ENCODE results near the gene AP2M1.
A peak's percentile ranks its signal among the peaks of the same experiment; 100 is the strongest.

Gene AP2M1

DNA sequence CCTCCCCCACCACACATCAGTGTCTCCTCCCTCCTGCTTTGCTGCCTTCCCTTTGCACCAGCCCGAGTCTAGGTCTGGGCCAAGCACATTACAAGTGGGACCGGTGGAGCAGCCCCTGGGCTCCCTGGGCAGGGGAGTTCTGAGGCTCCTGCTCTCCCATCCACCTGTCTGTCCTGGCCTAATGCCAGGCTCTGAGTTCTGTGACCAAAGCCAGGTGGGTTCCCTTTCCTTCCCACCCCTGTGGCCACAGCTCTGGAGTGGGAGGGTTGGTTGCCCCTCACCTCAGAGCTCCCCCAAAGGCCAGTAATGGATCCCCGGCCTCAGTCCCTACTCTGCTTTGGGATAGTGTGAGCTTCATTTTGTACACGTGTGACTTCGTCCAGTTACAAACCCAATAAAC is 9.0 kb downstream of the AP2M1 start:
- DNase-seq, result no peak

GRCh38 chr3:184184546-184185230 is 10.0 kb downstream of the AP2M1 start:
- no peak for DNase-seq

DNA sequence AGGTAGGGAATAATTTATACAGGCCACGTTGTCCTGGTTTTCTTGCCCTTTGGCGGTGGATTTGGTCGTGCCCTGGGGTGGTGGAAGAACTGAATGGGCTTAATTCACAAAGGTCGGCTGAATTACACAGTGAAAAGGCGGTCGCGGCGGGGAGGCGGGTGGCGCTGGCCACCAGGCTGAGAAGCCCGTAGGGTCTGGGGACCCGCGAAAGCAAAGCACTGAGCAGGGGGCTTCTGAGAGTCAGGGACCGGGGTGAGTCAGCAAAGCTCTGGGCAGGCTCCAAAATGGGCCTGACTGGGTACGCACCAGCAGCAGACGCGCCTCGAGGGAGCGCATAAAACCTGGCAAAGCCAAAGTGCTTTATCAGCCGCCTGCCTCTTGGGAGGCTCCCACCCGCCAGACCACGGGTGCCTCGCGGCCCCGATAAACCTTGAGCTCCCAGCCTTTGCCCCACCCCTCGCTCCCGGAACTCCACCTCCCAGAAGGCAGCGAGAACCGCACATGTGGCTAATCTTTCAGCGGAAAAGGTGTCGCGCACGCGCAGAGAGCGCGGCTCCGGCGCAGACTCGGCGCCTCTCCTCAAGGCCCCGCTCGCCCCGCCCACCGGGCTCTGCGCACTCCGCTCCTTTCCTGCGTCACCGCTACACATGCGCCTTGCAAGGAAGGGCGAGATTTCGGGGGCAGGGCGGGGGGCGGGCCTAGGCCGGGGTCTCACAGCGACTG is 11.0 kb downstream of the AP2M1 start:
- peak; percentile 99 for DNase-seq

GRCh38 chr3:184186184-184186901 is 11.7 kb downstream of the AP2M1 start, which contains the start of gene ABCF3:
Gene ABCF3 (plus strand): TSS chr3:184186199. CDS start chr3:184186208, 9 bp downstream.
- no peak for DNase-seq

DNA sequence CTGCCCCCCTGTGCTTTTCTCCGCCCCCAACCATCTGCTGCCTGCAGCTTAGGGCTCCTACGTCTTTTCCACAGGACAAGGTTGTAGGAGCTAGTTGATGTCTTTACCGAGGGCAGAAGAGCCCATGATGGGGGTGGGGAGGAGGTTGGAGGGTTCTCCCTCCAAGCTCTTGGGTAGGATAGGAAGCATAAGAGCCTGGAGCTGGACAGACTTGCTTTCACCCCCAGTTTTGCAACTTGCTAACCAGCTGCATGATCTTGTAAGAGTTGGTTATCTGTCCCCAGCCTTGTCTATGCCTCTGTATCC is 12.2 kb downstream of the AP2M1 start:
- DNase-seq, result peak; percentile 22

GRCh38 chr3:184188080-184188479 is 13.4 kb downstream of the AP2M1 start:
- no peak for DNase-seq

DNA sequence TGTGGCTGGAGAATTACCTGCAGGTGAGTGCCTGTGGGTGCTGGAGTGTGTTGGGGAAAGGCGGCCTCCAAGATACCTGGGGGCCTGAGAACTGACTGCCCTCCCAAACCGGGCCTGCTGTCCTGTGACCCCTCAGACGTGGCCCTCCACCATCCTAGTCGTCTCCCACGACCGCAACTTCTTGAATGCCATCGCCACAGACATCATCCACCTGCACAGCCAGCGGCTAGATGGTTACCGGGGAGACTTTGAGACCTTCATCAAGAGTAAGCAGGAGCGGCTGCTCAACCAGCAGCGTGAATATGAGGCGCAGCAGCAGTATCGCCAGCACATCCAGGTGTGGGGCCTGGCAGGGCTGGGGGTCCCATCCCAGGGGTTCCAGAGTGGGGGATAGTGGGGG is 14.8 kb downstream of the AP2M1 start:
- no peak for DNase-seq

DNA sequence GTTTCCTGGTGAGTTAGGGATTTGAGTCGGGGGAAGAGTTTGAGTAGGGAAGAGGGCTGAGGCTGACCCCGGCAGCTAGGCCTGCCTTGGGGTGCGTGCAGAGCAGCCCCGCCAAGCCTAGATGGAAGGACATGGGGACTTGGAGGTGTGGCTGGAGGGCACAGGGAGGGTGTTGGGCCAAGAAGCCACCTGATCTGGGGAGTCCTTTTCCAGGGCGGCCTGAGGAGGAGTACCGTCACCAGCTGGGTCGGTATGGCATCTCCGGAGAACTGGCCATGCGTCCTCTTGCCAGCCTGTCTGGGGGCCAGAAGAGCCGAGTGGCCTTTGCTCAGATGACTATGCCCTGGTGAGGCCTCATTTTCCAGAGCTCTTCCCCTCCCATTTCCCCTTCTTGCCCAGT is 18.2 kb downstream of the AP2M1 start:
- DNase-seq, result no peak

DNA sequence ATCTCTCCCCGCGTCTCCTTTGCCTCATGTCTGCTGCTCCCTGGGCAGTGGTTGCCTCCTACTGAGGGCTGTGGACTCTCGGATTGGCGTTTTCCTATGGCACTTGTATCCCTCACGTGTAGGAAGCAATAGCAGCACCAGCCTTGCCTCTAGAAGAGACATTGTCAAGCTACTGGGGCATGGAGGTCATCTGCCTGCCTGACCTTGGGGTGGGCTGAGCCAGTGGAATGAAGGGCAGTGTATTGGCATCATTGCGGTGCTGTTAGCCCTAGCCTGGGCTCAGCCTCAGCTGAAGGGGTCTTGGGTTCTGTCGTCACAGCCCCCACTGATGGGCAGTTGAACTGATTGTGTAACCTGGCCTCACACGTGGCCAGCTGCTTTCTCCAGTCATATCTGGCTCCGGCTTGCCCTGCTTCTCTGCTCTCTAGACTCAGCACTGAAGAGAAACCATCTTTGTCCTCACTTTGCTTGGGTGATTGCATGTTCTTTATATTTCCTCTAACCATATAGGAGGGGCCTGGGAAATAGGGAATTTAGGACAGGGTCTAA is 19.4 kb downstream of the AP2M1 start:
- DNase-seq, result no peak

DNA sequence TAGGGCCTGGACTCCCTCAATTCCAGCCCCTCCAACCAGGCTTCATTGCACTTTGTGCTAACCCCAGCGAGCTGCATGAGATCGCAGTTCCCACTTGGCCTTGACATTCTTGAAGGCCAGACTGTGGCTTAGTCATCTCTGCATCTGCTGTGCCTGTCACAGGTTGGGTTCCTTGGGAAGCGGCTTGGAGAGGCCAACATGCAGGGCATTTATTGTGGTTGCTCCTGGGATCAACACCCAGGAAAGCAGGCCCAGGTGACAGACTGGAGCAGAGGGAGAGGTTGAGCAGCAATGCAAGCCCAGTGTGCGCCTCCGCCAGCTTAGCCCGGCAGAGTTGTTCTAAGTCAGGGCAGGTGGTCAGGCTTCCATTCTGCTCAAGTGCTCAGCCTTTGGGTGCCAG is 21.9 kb downstream of the AP2M1 start:
- peak; percentile 30 for DNase-seq

DNA sequence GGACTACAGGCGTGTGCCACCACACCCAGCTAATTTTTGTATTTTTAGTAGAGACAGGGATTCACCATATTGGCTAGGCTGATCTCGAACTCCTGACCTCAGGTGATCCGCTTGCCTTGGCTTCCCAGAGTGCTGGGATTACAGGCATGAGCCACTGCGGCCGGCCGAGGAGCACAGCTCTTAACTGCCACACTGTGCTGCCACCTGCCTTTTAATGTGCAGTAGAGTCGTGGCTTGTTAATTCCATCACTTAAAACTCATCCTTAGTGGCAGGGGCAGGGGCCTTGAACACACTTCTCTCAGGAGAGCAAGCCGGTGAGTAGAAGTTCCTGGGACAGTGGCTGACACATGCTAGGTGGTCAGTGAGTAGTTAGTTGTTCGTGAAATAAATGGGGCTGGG is 23.9 kb downstream of the AP2M1 start:
- no peak for DNase-seq

- DNase-seq, result no peak
These were observed 26.2 kb downstream of the AP2M1 start for GRCh38 chr3:184200825-184201224.

DNA sequence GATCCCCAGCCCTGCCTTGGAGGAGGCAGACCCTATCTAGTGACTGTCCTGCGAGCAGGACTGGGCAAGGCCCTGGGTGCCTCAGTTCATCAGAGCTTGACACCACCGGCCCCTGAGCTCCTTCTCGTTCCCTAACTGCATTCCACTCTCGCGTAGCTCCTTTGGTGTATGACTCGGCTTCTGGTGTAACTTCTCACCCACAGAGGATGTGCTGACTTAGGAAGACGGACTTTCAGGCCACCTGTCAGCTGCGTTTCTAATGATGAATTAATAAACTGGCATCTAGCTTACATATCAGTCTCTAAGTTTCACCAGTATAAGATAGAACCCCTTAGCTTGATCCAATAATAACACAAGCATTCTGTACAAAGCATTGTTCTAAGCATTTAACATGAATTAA is 28.9 kb downstream of the AP2M1 start:
- no peak for DNase-seq

DNA sequence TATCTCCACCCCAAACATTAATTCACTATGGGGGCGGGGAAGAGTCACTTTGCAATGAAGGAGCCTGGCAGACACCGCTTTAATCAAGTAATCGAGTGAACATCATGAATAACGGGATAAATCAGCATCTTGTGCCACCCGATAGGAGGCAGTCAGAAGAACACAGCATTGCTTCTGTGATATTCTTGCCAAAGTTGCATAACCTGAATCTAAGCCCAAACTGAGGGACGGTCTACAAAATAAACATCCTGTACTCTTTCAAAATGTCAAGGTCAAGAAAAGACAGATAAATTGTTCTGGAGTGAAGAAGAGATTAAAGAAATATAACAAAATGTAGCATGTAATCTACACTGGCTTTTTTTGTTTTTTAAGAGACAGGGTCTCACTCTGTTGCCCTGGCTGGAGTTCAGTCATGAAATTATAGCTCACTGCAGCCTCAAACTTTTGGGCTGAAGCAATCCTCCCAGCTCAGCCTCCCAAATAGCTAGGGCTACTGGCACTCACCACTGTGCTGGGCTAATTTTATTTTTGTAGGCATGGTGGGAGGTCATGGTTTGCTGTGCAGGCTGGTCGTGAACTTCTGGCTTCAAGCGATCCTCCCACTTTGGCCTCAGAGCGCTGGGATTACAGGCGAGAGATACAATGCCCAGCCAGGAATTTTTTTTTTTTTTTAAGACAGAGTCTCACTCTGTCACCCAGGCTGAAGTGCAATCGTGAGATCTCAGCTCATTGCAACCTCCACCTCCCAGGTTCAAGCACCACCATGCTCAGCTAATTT is 34.7 kb downstream of the AP2M1 start:
- DNase-seq, result no peak

DNA sequence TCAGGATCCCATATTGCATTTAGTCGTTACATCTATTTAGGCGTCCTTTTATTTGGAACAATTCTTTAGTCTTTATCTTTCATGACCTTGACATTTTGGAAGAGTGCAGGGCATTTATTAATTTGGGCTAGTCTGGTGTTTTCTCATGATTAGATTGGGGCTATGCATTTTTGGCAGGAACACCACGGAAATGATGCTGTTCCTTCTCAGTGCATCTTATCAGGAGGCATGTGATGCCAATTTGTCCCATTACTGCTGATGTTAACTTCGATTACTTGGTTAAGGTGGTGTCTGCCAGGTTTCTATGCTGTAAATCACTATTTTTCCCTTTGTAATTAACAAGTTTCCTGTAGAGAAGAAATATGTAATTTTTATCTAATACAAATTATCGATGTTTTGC is 36.6 kb downstream of the AP2M1 start:
- no peak for DNase-seq

- DNase-seq, result no peak
These were observed 37.1 kb downstream of the AP2M1 start for GRCh38 chr3:184211718-184212117.

GRCh38 chr3:184218814-184219213 is 44.2 kb downstream of the AP2M1 start:
- DNase-seq, result peak; percentile 32

DNA sequence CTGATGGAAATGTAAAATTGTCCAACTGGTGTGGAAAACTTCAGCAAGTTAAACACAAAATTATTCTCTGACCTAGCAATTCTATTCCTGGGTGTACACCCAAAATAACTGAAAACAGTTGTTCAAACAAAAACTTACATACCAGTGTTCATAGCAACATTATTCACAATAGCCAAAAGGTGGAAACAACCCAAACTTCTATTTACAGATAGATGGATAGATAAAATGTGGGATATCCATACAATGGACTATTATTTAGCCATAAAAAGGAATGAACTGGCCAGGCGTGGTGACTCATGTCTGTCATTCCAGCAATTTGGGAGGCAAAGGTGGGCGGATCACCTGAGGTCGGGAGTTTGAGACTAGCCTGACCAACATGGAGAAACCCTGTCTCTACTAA is 47.9 kb downstream of the AP2M1 start:
- DNase-seq, result no peak

DNA sequence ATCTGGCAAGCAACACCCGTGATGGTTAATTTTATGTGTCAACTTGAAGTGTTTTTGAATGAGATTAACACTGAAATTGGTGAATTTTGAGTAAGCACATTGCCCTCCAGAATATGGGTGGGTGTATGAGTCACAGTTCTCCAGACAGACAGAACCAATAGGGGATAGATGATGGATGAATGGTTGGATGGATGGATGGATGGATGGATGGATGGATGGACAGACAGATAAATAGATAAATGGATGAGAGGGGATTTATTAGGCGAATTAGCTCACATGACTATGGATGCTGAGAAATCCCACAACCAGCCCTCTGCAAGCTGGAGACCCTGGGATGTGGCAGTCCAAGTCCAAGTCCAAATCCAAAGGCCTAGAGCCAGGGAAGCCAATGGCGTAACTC is 49.3 kb downstream of the AP2M1 start:
- no peak for DNase-seq

DNA sequence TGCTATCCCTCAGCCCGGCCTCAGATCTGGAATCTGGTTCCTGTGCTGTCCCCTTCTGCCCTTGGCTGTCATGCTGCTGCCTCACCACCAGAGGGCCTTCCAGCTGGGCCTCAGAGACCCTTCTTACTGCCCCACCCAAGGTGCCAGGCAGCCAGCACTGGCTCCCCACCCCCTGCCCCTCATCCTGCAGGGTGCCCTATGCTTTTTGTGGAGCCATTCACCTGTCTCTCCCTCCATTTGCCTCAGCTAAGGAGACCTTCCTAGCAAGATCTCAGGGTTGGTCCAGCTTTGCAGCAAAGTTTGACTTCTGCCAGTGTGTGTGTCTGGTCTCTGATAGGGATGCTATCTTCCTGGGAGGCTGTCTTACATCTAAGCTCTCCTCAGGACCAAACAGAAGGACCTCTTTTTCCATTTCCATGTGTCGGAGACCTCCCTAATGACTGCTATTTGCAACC is 52.9 kb downstream of the AP2M1 start:
- peak; percentile 16 for DNase-seq

- no peak for DNase-seq
These were observed 53.9 kb downstream of the AP2M1 start for GRCh38 chr3:184228376-184229137.

- DNase-seq, result peak; percentile 33
These were observed 54.9 kb downstream of the AP2M1 start, which contains the start of gene VWA5B2 for GRCh38 chr3:184229394-184230080. Gene VWA5B2 (plus strand): TSS chr3:184229585. CDS start chr3:184230529, 944 bp downstream.
